IMR-90 (cell line): Measurements from ENCODE around the gene HDAC9. TPM values are rescaled to one million over a fixed set of nuclear protein-coding genes. Genes with fewer than 3 reads are reported as not detected.

Experiments
- ATAC-seq: fragments of 200-7000 bp; cut with Tn5 transposase; 2 replicates; pipeline ENCODE4 v1.9.1; 2020; ENCODE audit warnings: low read depth, mild to moderate bottlenecking, moderate library complexity
- BruUV-seq: library from RNA; stranded (reverse); fragments of 400-500 nt; replicated peaks from 2 replicates; lab custom pipeline; 2021; lab: Mats Ljungman, UMichigan
- CTCF ChIA-PET: fragments of 300-600 bp; formaldehyde crosslinking; extraction: SDS; loops from one replicate; lab custom pipeline; 2021; ENCODE audit warnings: antibody characterized with exemption; lab: Yijun Ruan, JAX
- POLR2A ChIA-PET: fragments of 300-600 bp; sonication (Branson Sonifier 250); formaldehyde crosslinking; loops from one replicate; lab custom pipeline; 2022; ENCODE audit warnings: antibody characterized with exemption; ENCODE audit not compliant: unreplicated experiment; lab: Charles Lee
- DNase-seq: peaks from one replicate; pipeline ENCODE4 v3.0.0; 2013
- H2AFZ ChIP-seq: replicated peaks from 2 replicates; pipeline ENCODE3; 2013; ENCODE audit warnings: low read length, mild to moderate bottlenecking; ENCODE audit not compliant: poor library complexity
- H2AK5ac ChIP-seq: 2 replicates; pipeline ENCODE4 v1.6.1; 2013; ENCODE audit warnings: low read depth, low read length, inconsistent platforms
- H2AK9ac ChIP-seq: replicated peaks from 2 replicates; pipeline ENCODE3; 2013; ENCODE audit warnings: mild to moderate bottlenecking, low read depth, low read length, moderate library complexity; ENCODE audit not compliant: poor library complexity
- H2BK120ac ChIP-seq: 2 replicates; pipeline ENCODE4 v1.6.1; 2013; ENCODE audit warnings: low read depth, low read length, inconsistent platforms
- H2BK15ac ChIP-seq: 3 replicates; pipeline ENCODE4 v1.6.1; 2013; ENCODE audit warnings: low read depth, low read length, inconsistent platforms
- H2BK20ac ChIP-seq: 2 replicates; pipeline ENCODE4 v1.6.1; 2013; ENCODE audit warnings: low read depth, mild to moderate bottlenecking, inconsistent platforms, low read length, moderate library complexity
- H2BK5ac ChIP-seq: 2 replicates; pipeline ENCODE4 v1.6.1; 2013; ENCODE audit warnings: mild to moderate bottlenecking, low read depth, low read length, inconsistent platforms; ENCODE audit not compliant: poor library complexity, severe bottlenecking
- H3K14ac ChIP-seq: replicated peaks from 2 replicates; pipeline ENCODE4 v1.6.1; 2013; ENCODE audit warnings: low read depth, low read length, inconsistent platforms
- H3K18ac ChIP-seq: 2 replicates; pipeline ENCODE4 v1.6.1; 2013; ENCODE audit warnings: low read depth, low read length, control low read depth
- H3K23ac ChIP-seq: 2 replicates; pipeline ENCODE4 v1.6.1; 2013; ENCODE audit warnings: low read depth, low read length, inconsistent platforms
- H3K27ac ChIP-seq: 2 replicates; pipeline ENCODE4 v1.5.1; 2013; ENCODE audit warnings: mild to moderate bottlenecking, control low read depth, low read length; ENCODE audit not compliant: insufficient read depth
- H3K27me3 ChIP-seq: 2 replicates; pipeline ENCODE4 v1.6.1; 2013; ENCODE audit warnings: low read length; ENCODE audit not compliant: control insufficient read depth, insufficient read depth
- H3K36me3 ChIP-seq: 2 replicates; pipeline ENCODE4 v1.6.1; 2013; ENCODE audit warnings: low read length, mixed read lengths; ENCODE audit not compliant: control insufficient read depth, insufficient read depth
- H3K4ac ChIP-seq: 2 replicates; pipeline ENCODE4 v1.6.1; 2013; ENCODE audit warnings: low read depth, low read length, inconsistent platforms
- H3K4me1 ChIP-seq: 2 replicates; pipeline ENCODE4 v1.6.1; 2013; ENCODE audit warnings: low read length, mixed read lengths; ENCODE audit not compliant: control insufficient read depth, insufficient read depth
- H3K4me2 ChIP-seq: 2 replicates; pipeline ENCODE4 v1.6.1; 2013; ENCODE audit warnings: low read depth, mild to moderate bottlenecking, control low read depth, low read length, moderate library complexity
- H3K4me3 ChIP-seq: 2 replicates; pipeline ENCODE4 v1.5.1; 2013; ENCODE audit warnings: low read depth, mild to moderate bottlenecking, control low read depth, low read length, moderate library complexity; ENCODE audit not compliant: insufficient read depth
- H3K56ac ChIP-seq: 2 replicates; pipeline ENCODE4 v1.6.1; 2013; ENCODE audit warnings: low read length, inconsistent platforms; ENCODE audit not compliant: insufficient read depth; ENCODE audit errors: extremely low read depth
- H3K79me1 ChIP-seq, 2 experiments: 2 replicates each; pipeline ENCODE4 v1.6.1; 2013; ENCODE audit warnings: low read length in 2 of 2, inconsistent platforms in 1 of 2, low read depth in 1 of 2
- H3K9ac ChIP-seq: 2 replicates; pipeline ENCODE4 v1.6.1; 2013; ENCODE audit warnings: low read depth, low read length, control low read depth
- H3K9me1 ChIP-seq: 2 replicates; pipeline ENCODE4 v1.6.1; 2013; ENCODE audit warnings: low read length, inconsistent platforms; ENCODE audit not compliant: insufficient read depth
- H3K9me3 ChIP-seq: 2 replicates; pipeline ENCODE4 v1.6.1; 2013; ENCODE audit warnings: low read length; ENCODE audit not compliant: control insufficient read depth, insufficient read depth
- H4K20me1 ChIP-seq: 2 replicates; pipeline ENCODE4 v1.6.1; 2013; ENCODE audit warnings: low read length, inconsistent platforms; ENCODE audit not compliant: insufficient read depth
- H4K5ac ChIP-seq: 2 replicates; pipeline ENCODE4 v1.6.1; 2013; ENCODE audit warnings: mild to moderate bottlenecking, low read depth, low read length, control low read depth
- H4K8ac ChIP-seq, 2 experiments: 2 replicates each; pipeline ENCODE4 v1.6.1; 2013; ENCODE audit warnings: low read depth in 2 of 2, low read length in 2 of 2, control low read depth in 1 of 2, inconsistent platforms in 1 of 2
- H4K91ac ChIP-seq: 2 replicates; pipeline ENCODE4 v1.6.1; 2013; ENCODE audit warnings: low read depth, low read length, inconsistent platforms; ENCODE audit not compliant: insufficient read depth
- CEBPB ChIP-seq: IDR thresholded peaks from 2 replicates; pipeline ENCODE4 v1.6.1; 2012; ENCODE audit warnings: low read depth, low read length, improper control_type of control experiment
- CHD1 ChIP-seq: IDR thresholded peaks from 2 replicates; pipeline ENCODE4 v1.6.1; 2012; ENCODE audit warnings: low read depth, low read length, improper control_type of control experiment
- CTCF ChIP-seq: conservative IDR thresholded peaks from 2 replicates; pipeline ENCODE4 v1.5.1; 2012; ENCODE audit warnings: mild to moderate bottlenecking, low read depth, low read length, improper control_type of control experiment
- NFE2L2 ChIP-seq: fragments of 150-350 bp; IDR thresholded peaks from 2 replicates; pipeline ENCODE4 v1.6.1; 2016; ENCODE audit warnings: low read depth, mild to moderate bottlenecking, low read length
- POLR2A ChIP-seq: IDR thresholded peaks from 2 replicates; pipeline ENCODE4 v1.6.1; 2012; ENCODE audit warnings: mild to moderate bottlenecking, low read depth, low read length
- RAD21 ChIP-seq: IDR thresholded peaks from 2 replicates; pipeline ENCODE4 v1.6.1; 2012; ENCODE audit warnings: low read length, improper control_type of control experiment
- RCOR1 ChIP-seq: IDR thresholded peaks from 2 replicates; pipeline ENCODE4 v1.6.1; 2012; ENCODE audit warnings: mild to moderate bottlenecking, low read length, improper control_type of control experiment; ENCODE audit not compliant: insufficient replicate concordance
- SMC3 ChIP-seq: fragments of 150-350 bp; IDR thresholded peaks from 2 replicates; pipeline ENCODE4 v1.6.1; 2016; ENCODE audit warnings: low read depth, mild to moderate bottlenecking, antibody characterized with exemption, low read length, moderate library complexity
- WGBS, 2 experiments: methylation state at CpG; one replicate each; pipeline versions ENCODE4 v1.1.5 to v1.1.7; 2013; ENCODE audit warnings: missing lambda C conversion rate in 2 of 2; ENCODE audit not compliant: insufficient read length in 1 of 2; ENCODE audit errors: extremely low coverage in 2 of 2; 5-methylcytosine and 5-hydroxymethylcytosine counted together
- dilution Hi-C: fragments of 300-500 bp; cut with HindIII; formaldehyde crosslinking; loops from one replicate; pipeline ENCODE4 v1.14.3; 2018; ENCODE audit warnings: low sequenced_read_pairs; ENCODE audit not compliant: unreplicated experiment
- in situ Hi-C: fragments of 300-500 bp; cut with MboI; formaldehyde crosslinking; loops from 3 replicates; pipeline ENCODE4 v1.14.3; 2019; ENCODE audit warnings: low sequenced_read_pairs, inconsistent platforms, mixed read lengths
- intact Hi-C: fragments of 100-400 bp; cut with micrococcal nuclease; formaldehyde crosslinking; loops from 2 replicates; pipeline ENCODE4 v1.10.0; 2022
- polyA plus RNA-seq, 3 experiments: library from polyadenylated mRNA; depleted of rRNA; stranded (reverse); fragments of >200 nt; gene quantifications; 2 replicates each; pipeline ENCODE4 v1.2.3, GENCODE V29; 2012; ENCODE audit warnings: low replicate concordance in 1 of 3
- total RNA-seq: library from RNA; depleted of rRNA; stranded (reverse); fragments of >200 nt; gene quantifications from 2 replicates; pipeline ENCODE4 v1.2.3, GENCODE V29; 2012
- TF ChIP-seq, protein P1 (sequence below): fragments of 150-350 bp; IDR thresholded peaks from 2 replicates; pipeline ENCODE4 v1.6.1; 2016; ENCODE audit warnings: low read depth, mild to moderate bottlenecking, low read length, moderate library complexity, borderline replicate concordance

Gene HDAC9
- total and polyA plus RNA-seq, 2 of the 4 experiments (the other 2 are of a cell fraction): 4.3 to 24.7 TPM

GRCh38 chr7:18693406-18693805 lies 197.9 kb downstream of the HDAC9 start:
- H3K4me1 ChIP-seq: no peaks in the 10 kb centered on the region
- no peaks in the 10 kb centered on the region for H3K27me3 ChIP-seq
- H3K9me1 ChIP-seq: peaks cover 2% of the 10 kb centered on the region; the same call in 1 of the 2 replicates
- H3K9ac ChIP-seq: no peak overlapping the region
- no peaks in the 10 kb centered on the region for H4K20me1 ChIP-seq
- BruUV-seq: no TSS peak
- no peaks in the 10 kb centered on the region for H3K36me3 ChIP-seq
- H2AK9ac ChIP-seq: no peak overlapping the region
- H3K79me1 ChIP-seq: no peaks in the 10 kb centered on the region
- H3K4ac ChIP-seq: no peak overlapping the region
- ChIA-PET CTCF (interaction anchor here (0.5 to 1.5 kb wide), 10 partner anchors 22 to 799 kb away, joined by 3 to 6 read pairs (median 3); no protein-coding TSS in a partner anchor), POLR2A (no interaction called here)
- no peak overlapping the region for H4K5ac ChIP-seq
- peak; percentile 95 for ATAC-seq
- H2AK5ac ChIP-seq: no peak overlapping the region
- no peak overlapping the region for H2BK120ac ChIP-seq
- no CpG with 5 or more reads among the region's 4 CpGs for WGBS, 2 experiments
- no peak overlapping the region for H2BK20ac ChIP-seq
- no peak overlapping the region for H3K23ac ChIP-seq
- H3K9me3 ChIP-seq: no peaks in the 10 kb centered on the region
- in situ Hi-C loops (loop anchor here (10.0 to 25.0 kb wide), 2 partner anchors 421 to 744 kb away; partner anchors contain the start of gene TWIST1), intact Hi-C loops (loop anchor here (1.0 to 5.0 kb wide), 5 partner anchors 359 to 972 kb away; no protein-coding TSS in a partner anchor), dilution Hi-C loops (no loop called here)
- no peak overlapping the region for H2BK15ac ChIP-seq
- no peak overlapping the region for H3K18ac ChIP-seq
- H2BK5ac ChIP-seq: no peak overlapping the region
- peak; percentile 89 for DNase-seq
- 0 out of 2 replicates have a peak, but pooled peaks have one; percentile 26 for TF ChIP-seq POLR2A
- TF ChIP-seq NFE2L2: no peak
- TF ChIP-seq CHD1: no peak
- TF ChIP-seq CEBPB: peak; percentile 93
- TF ChIP-seq, protein P1, sequence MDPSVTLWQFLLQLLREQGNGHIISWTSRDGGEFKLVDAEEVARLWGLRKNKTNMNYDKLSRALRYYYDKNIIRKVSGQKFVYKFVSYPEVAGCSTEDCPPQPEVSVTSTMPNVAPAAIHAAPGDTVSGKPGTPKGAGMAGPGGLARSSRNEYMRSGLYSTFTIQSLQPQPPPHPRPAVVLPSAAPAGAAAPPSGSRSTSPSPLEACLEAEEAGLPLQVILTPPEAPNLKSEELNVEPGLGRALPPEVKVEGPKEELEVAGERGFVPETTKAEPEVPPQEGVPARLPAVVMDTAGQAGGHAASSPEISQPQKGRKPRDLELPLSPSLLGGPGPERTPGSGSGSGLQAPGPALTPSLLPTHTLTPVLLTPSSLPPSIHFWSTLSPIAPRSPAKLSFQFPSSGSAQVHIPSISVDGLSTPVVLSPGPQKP: no peak
- TF ChIP-seq CTCF: peak; percentile 91
- TF ChIP-seq SMC3: peak; percentile 84
- no peak for TF ChIP-seq RCOR1
- TF ChIP-seq RAD21: peak; percentile 92
- H4K91ac ChIP-seq: no peak overlapping the region
- no peak overlapping the region for H3K4me3 ChIP-seq
- H4K8ac ChIP-seq: no peak overlapping the region
- H3K14ac ChIP-seq: no peak overlapping the region
- no peak overlapping the region for H2AFZ ChIP-seq
- no peak overlapping the region for H3K56ac ChIP-seq
- H3K27ac ChIP-seq: no peak overlapping the region
- no peak overlapping the region for H3K4me2 ChIP-seq
